ENCODE measurements around the gene BCL2.

BCL2 gene

DNA sequence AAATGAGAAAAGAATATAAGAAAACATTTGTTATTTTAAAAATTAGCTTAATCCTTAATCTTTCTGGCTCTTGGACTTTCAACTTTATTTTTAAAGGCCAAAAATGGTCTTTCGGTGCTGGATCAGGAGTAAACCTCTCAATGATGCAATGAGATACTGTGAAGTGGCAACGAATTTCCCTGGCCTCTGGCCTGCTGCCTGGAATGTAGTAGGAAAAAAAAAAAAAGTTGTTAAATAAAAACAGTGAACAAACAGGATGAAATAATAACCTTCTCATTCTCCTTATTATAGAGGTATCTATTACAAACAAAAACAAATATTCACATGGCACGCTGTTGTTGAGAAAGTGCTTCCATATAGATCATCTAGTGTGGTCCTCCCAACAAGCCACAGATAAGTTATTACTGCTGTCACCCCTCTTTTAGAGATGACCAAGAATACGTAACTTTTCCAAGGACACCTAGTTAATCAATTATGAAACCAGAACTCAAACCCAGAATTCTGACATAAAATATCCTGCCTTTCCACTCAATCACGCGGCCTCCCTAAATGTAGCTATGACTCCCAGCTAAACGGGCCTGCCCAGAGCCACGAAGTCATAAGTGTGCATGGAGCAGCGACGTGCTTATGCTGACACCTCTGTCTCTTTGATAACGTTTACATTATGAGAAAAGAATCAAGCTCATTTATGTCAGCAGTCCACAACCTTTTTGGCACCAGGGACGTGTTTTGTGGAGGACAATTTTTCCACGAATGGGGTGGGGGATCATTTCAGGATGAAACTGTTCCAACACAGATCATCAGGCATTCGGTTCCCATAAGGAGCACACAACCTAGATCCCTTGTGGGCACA, 170.9 kb downstream of the BCL2 start:
- TF ChIP-seq, protein P1, sequence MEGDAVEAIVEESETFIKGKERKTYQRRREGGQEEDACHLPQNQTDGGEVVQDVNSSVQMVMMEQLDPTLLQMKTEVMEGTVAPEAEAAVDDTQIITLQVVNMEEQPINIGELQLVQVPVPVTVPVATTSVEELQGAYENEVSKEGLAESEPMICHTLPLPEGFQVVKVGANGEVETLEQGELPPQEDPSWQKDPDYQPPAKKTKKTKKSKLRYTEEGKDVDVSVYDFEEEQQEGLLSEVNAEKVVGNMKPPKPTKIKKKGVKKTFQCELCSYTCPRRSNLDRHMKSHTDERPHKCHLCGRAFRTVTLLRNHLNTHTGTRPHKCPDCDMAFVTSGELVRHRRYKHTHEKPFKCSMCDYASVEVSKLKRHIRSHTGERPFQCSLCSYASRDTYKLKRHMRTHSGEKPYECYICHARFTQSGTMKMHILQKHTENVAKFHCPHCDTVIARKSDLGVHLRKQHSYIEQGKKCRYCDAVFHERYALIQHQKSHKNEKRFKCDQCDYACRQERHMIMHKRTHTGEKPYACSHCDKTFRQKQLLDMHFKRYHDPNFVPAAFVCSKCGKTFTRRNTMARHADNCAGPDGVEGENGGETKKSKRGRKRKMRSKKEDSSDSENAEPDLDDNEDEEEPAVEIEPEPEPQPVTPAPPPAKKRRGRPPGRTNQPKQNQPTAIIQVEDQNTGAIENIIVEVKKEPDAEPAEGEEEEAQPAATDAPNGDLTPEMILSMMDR (IDR thresholded peaks at IDR 0.05; ENCODE audit: low read depth, low read length, missing control alignments), result no peak
- H3K4me3 ChIP-seq (ENCODE audit: low read depth, low read length), result no peak overlapping the region
- DNase-seq (ENCODE audit: low read depth), result no peak

DNA sequence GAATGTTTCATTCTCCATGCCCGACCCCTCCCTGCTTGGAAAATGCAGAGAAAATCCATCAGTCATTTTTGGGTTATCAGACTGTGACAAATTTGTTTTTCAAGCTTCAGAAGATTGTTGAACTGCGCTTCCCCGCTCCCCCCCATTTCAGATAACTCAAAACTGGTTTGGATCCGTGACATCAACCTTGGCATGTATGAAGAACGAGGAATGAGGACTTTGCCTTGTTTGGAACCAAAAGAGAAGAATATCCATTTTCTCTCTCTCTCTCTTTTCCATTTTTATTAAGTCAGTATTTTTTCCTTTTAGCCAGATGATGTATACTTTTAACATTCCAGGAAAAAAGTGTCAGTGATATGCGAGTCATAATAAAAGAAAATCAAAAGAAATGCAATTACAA, 171.6 kb downstream of the BCL2 start:
- TF ChIP-seq, protein P1 (IDR thresholded peaks at IDR 0.05; ENCODE audit: low read depth, low read length, missing control alignments), result no peak
- H3K4me3 ChIP-seq (ENCODE audit: low read depth, low read length), result no peak overlapping the region
- no peak for DNase-seq (ENCODE audit: low read depth)

DNA sequence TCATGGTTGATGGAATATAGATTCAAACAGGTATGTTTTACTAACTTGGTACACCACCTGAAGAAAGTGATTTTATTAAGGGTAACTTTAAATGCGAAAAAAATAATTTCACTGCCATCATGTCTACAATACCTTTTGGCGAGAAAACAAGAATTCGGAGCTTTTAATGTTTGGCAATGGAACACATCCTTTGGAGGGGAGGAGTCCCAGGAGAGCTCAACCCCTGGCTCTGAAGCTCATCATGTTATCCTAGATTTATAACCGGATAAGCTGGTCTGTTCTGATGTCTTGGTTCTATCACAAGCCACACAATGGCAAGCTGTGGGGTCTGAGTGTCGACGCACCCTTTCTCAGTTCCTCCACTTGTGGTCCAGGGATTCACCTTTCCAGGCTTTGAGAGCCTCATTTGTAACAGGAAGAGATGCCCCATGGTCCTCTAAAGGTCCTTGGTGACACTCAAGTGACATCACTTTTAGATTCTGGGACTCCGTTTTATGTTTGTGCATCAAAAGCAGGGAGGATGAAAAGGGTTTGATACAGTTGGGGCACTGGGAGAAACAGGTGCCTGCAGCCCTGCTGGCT, 172.7 kb downstream of the BCL2 start:
- DNase-seq (ENCODE audit: low read depth), result no peak
- H3K4me3 ChIP-seq (ENCODE audit: low read depth, low read length), result no peak overlapping the region
- TF ChIP-seq, protein P1 (IDR thresholded peaks at IDR 0.05; ENCODE audit: low read depth, low read length, missing control alignments), result no peak

DNA sequence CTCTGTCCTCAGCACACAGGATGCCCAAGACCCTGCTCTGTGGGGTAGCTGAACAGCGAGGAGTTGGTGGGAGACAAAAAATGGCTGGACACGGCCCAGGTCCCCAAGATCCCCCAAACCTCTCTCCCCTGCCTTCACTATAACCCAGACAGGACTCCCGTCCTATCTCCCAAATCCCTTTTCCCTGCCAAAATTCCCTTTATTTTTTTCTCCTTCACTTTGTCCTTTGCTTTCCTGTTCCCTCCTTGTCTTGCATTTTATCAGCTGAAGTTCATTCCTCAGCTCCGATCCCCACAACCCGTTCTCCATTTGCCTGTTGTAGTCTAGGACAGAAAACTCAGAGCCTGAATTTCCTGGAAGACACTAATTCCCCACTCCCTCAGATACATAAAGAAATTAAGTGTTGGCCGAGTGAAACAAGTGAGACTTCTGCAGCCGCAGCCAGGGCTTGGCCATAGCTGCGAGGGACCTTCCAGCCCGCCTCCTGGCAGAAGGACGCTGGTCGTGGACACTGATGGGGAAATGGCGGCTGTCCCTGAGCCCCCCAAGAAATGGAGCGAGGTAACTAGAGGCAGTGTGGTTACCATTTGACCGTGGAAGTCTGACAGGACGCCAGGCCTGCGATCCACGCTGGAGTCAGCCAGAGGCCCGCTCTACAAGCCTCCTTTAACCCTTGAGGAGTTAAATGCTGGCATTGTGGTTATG, 173.6 kb downstream of the BCL2 start:
- no peak overlapping the region for H3K4me3 ChIP-seq (ENCODE audit: low read depth, low read length)
- TF ChIP-seq, protein P1 (IDR thresholded peaks at IDR 0.05; ENCODE audit: low read depth, low read length, missing control alignments), result no peak
- no peak for DNase-seq (ENCODE audit: low read depth)

DNA sequence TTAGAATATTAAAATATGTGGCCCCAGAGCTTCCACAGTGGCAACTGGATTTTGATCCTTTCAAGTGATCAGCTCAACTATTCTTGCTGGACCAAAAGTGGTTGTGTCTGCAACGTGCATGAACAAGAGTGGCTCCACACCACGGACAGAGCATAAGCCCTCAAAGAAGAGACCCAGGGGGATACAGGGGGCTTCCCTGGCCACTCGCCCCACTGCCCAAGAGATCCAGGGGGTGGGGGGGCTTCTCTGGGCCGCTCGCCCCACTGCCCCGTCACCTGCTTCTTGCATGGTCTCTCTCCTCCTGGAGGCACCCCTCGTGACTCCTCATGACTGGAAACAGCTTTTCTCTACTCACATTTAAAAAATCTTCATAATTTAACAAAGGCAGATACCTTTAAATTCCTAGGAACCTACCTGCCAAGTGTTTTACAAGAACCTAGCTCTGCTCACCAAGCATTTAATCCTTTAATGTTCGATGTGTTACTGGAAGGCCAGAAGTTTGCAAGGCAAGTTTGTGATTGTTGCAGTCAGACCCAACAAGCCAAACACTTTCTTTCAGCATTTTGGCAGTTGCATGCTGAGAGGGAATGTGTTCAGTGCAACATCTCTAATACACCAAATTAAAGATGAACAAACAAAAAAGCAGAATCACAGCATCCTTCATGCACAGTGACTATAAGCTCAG, 174.3 kb downstream of the BCL2 start:
- TF ChIP-seq, protein P1 (IDR thresholded peaks at IDR 0.05; ENCODE audit: low read depth, low read length, missing control alignments), result no peak
- DNase-seq (ENCODE audit: low read depth), result no peak
- H3K4me3 ChIP-seq (ENCODE audit: low read depth, low read length), result no peak overlapping the region

DNA sequence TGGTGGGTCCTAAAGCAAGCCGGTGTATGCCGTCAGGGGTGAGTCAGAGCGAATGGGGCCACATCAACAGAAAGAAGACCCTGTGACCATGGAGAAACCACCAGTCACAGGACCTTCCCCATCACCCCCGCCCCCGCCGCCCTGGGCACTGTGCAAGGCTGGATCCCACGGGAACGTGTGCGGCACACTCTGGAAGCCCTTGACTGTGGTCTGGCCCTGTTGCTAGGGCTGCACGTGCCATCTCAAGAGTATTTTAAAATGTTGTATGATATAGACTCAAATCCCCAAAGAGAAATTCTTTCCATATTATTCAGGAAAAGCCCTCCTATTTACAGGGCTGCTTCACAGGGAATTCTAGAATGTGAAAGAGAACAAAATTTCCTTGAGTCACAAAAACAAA, 174.8 kb downstream of the BCL2 start:
- no peak overlapping the region for H3K4me3 ChIP-seq (ENCODE audit: low read depth, low read length)
- no peak for DNase-seq (ENCODE audit: low read depth)
- TF ChIP-seq, protein P1 (IDR thresholded peaks at IDR 0.05; ENCODE audit: low read depth, low read length, missing control alignments), result no peak

All from GM12864 (cell line).